Tibial nerve (tissue), 3 donors: ENCODE results near the gene FAM131A.

Experiments used
- CTCF ChIP-seq, 5 experiments: fragments of 200-600 bp in 3 of 5; fragments of 450-650 bp in 2 of 5; sonication (generic) in 3 of 5; IDR thresholded peaks; one replicate each; pipeline ENCODE4 v1.5.1; 2016 to 2019; ENCODE audit warnings: antibody characterized with exemption in 5 of 5, mild to moderate bottlenecking in 3 of 5, moderate library complexity in 2 of 5
- POLR2A ChIP-seq, 2 donors: fragments of 450-650 bp; IDR thresholded peaks; one replicate each; pipeline ENCODE4 v1.6.1; 2017; ENCODE audit warnings: antibody characterized with exemption in 2 of 2, mild to moderate bottlenecking in 2 of 2, moderate library complexity in 2 of 2

- TF ChIP-seq CTCF (IDR thresholded peaks at IDR 0.05) (no peak), POLR2A (IDR thresholded peaks at IDR 0.05) (no peak)
Observed at GRCh38 chr3:184347321-184348056, 10.1 kb downstream of the FAM131A start.
